Transverse colon (tissue), 4 donors: ENCODE results near the gene CCSER2. TPM values are rescaled to one million over a fixed set of nuclear protein-coding genes. Genes with fewer than 3 reads are reported as not detected.
A peak's percentile ranks its signal among the peaks of the same experiment; 100 is the strongest.
"Not testable (repeated sequence)": the region's sequence is repeated elsewhere in the genome, so short reads cannot be mapped to it uniquely, and the experiment has no call there.

ENCODE experiments used
- DNase-seq: peaks from one replicate; pipeline ENCODE4 v3.0.0-alpha.2; 2019
- H3K27ac ChIP-seq, 4 donors: fragments of 200-600 bp; sonication (generic); 2 replicates each; pipeline ENCODE4 v1.5.1; 2016 to 2018; ENCODE audit warnings: inconsistent platforms in 4 of 4
- H3K27me3 ChIP-seq: fragments of 200-600 bp; sonication (generic); 2 replicates; pipeline ENCODE4 v1.5.1; 2017; ENCODE audit warnings: inconsistent platforms
- H3K36me3 ChIP-seq, 4 donors: fragments of 200-600 bp; sonication (generic); 2 replicates each; pipeline ENCODE4 v1.5.1; 2017 to 2019; ENCODE audit warnings: inconsistent platforms in 4 of 4
- H3K4me1 ChIP-seq, 4 donors: fragments of 200-600 bp; sonication (generic); 2 replicates each; pipeline ENCODE4 v1.5.1; 2017 to 2020; ENCODE audit warnings: inconsistent platforms in 4 of 4
- H3K4me3 ChIP-seq, 4 donors: fragments of 200-600 bp; sonication (generic); 1 replicate in 1 of 4; 2 replicates in 3 of 4; pipeline versions ENCODE4 v1.5.1 to v1.6.1; 2017 to 2019; ENCODE audit warnings: inconsistent platforms in 4 of 4
- H3K9me3 ChIP-seq, 2 donors: fragments of 200-600 bp; sonication (generic); 2 replicates each; pipeline ENCODE4 v1.5.1; 2017 to 2019; ENCODE audit warnings: inconsistent platforms in 2 of 2
- CTCF ChIP-seq, 5 experiments: fragments of 200-600 bp in 3 of 5; fragments of 450-650 bp in 2 of 5; sonication (generic) in 3 of 5; IDR thresholded peaks; 1 replicate in 2 of 5; 2 replicates in 3 of 5; pipeline ENCODE4 v1.5.1; 2016 to 2017; ENCODE audit warnings: antibody characterized with exemption in 5 of 5, inconsistent platforms in 3 of 5, mild to moderate bottlenecking in 2 of 5, moderate library complexity in 1 of 5
- EP300 ChIP-seq: sonication (generic); formaldehyde crosslinking; IDR thresholded peaks from one replicate; pipeline ENCODE4 v1.6.1; 2017; ENCODE audit warnings: antibody characterized with exemption, low read depth
- POLR2A ChIP-seq: fragments of 450-650 bp; IDR thresholded peaks from one replicate; pipeline ENCODE4 v1.6.1; 2016; ENCODE audit warnings: antibody characterized with exemption, mild to moderate bottlenecking, moderate library complexity
- POLR2AphosphoS5 ChIP-seq, 3 donors: sonication (generic); formaldehyde crosslinking; IDR thresholded peaks; one replicate each; pipeline ENCODE4 v1.6.1; 2016; ENCODE audit warnings: antibody characterized with exemption in 3 of 3
- WGBS, 2 donors: methylation state at CpG; one replicate each; pipeline ENCODE4 v1.1.5; 2018; ENCODE audit warnings: low coverage in 1 of 2; 5-methylcytosine and 5-hydroxymethylcytosine counted together
- in situ Hi-C, 4 donors: fragments of 200-750 bp; cut with MboI; loops; one replicate each; pipeline versions ENCODE4 v1.15.0 to v1.15.1; 2017; ENCODE audit warnings: low sequenced_read_pairs in 3 of 4, low pct_ligation_motif_present in 1 of 4, low pct_unique_long_range_greater_than_20kb in 1 of 4
- intact Hi-C: fragments of 100-400 bp; cut with DNase I; formaldehyde crosslinking; loops from one replicate; pipeline ENCODE4 v1.15.1; 2023; ENCODE audit warnings: low total_unique reads
- total RNA-seq, 4 donors: library from RNA; depleted of rRNA; stranded (reverse); fragments of >200 nt; gene quantifications; one replicate each; pipeline ENCODE4 v1.1.0, GENCODE V29; 2016

CCSER2 gene
- total RNA-seq, 4 donors from 2014 or later = 20.9 to 45.6 (median 33.7) TPM

GRCh38 chr10:84314275-84314674 lies 14.1 kb upstream of the CCSER2 start:
- Histone ChIP-seq H3K9me3 (no peaks in the 10 kb centered on the region), H3K36me3 (no peaks in the 10 kb centered on the region), H3K27me3 (no peaks in the 10 kb centered on the region), H3K4me3 (no peak overlapping the region), H3K4me1 (peaks cover 0 to under 1% (median 0%) of the 10 kb centered on the region in 4 donors), H3K27ac (no peak overlapping the region)
- in situ Hi-C loops (no loop called here), intact Hi-C loops (no loop called here)
- TF ChIP-seq POLR2A (no peak), EP300 (no peak)
- 75 to 81% methylated on average over 2 to 5 of the region's 5 CpGs for WGBS, 2 donors
- no peak for DNase-seq

- Histone ChIP-seq H3K4me1 (no peaks in the 10 kb centered on the region), H3K27me3 (no peaks in the 10 kb centered on the region), H3K27ac (no peak overlapping the region), H3K9me3 (no peaks in the 10 kb centered on the region), H3K4me3 (no peak overlapping the region), H3K36me3 (no peaks in the 10 kb centered on the region)
- intact Hi-C loops = no loop called here
- in situ Hi-C loops = no loop called here
- TF ChIP-seq CTCF (IDR thresholded peaks at IDR 0.05) = no peak
- TF ChIP-seq EP300 = no peak
- no peak for TF ChIP-seq POLR2A
- TF ChIP-seq POLR2AphosphoS5 (IDR thresholded peaks at IDR 0.05) = no peak
- no peak for DNase-seq
- WGBS, 2 donors = 49 to 50% methylated on average over 2 of the region's 2 CpGs
Observed at GRCh38 chr10:84317174-84317573, 11.2 kb upstream of the CCSER2 start.

- Histone ChIP-seq H3K36me3 (no peaks in the 10 kb centered on the region), H3K27me3 (no peaks in the 10 kb centered on the region), H3K27ac (no peak overlapping the region), H3K4me3 (no peak overlapping the region), H3K9me3 (no peaks in the 10 kb centered on the region), H3K4me1 (no peaks in the 10 kb centered on the region)
- no peak for DNase-seq
- in situ Hi-C loops = no loop called here
- intact Hi-C loops = no loop called here
- TF ChIP-seq POLR2AphosphoS5 (IDR thresholded peaks at IDR 0.05) (no peak), CTCF (IDR thresholded peaks at IDR 0.05) (no peak), EP300 (no peak), POLR2A (no peak)
Observed at GRCh38 chr10:84321902-84322301, 6.5 kb upstream of the CCSER2 start.

- H3K9me3 ChIP-seq, DNase-seq, H3K4me1 ChIP-seq, H3K4me3 ChIP-seq, H3K36me3 ChIP-seq, H3K27me3 ChIP-seq, H3K27ac ChIP-seq, intact Hi-C loops, in situ Hi-C loops: not testable (repeated sequence)
- WGBS, 2 donors = 27% methylated on average over 1 of the region's 1 CpG; no CpG with 5 or more reads in 1 of the 2 donors
Observed at GRCh38 chr10:84323566-84323965, 4.8 kb upstream of the CCSER2 start.

- H3K4me3 ChIP-seq, H3K36me3 ChIP-seq, H3K9me3 ChIP-seq, DNase-seq, H3K27me3 ChIP-seq, intact Hi-C loops: not testable (repeated sequence)
- in situ Hi-C loops = loop anchor here in 1 of 4 donors (25.0 kb wide), 1 partner anchor 190 kb away; the partner anchor contains the start of gene GHITM
- 81 to 87% methylated on average over 7 to 9 of the region's 9 CpGs for WGBS, 2 donors
- H3K4me1 ChIP-seq = peaks cover 10 to 32% (median 24%) of the 10 kb centered on the region in 4 donors
- H3K27ac ChIP-seq = peak overlapping the region in 1 of 4 donors; percentile 73
Observed at GRCh38 chr10:84326995-84327394, 1.4 kb upstream of the CCSER2 start.

- no peaks in the 10 kb centered on the region for H3K27me3 ChIP-seq
- DNase-seq = peak; percentile 38
- intact Hi-C loops (no loop called here), in situ Hi-C loops (loop anchor here in 1 of 4 donors (25.0 kb wide), 1 partner anchor 192 kb away; the partner anchor contains the start of gene GHITM)
- H3K9me3 ChIP-seq = no peaks in the 10 kb centered on the region
- peak overlapping the region; percentile 94 to 99 (median 98) for H3K27ac ChIP-seq
- no peaks in the 10 kb centered on the region for H3K36me3 ChIP-seq
- no peak for TF ChIP-seq CTCF (IDR thresholded peaks at IDR 0.05)
- peak overlapping the region; percentile 70 to 99 (median 88) for H3K4me3 ChIP-seq
- H3K4me1 ChIP-seq = peaks cover 10 to 38% (median 27%) of the 10 kb centered on the region in 4 donors
- WGBS, 2 donors = 2 to 7% methylated on average over 6 of the region's 6 CpGs
Observed at GRCh38 chr10:84329196-84329611, 815 bp downstream of the CCSER2 start.
